ENCODE results near the gene TMEM101.
"Not testable (repeated sequence)": the region's sequence is repeated elsewhere in the genome, so short reads cannot be mapped to it uniquely, and the experiment has no call there.

The TMEM101 gene

DNA sequence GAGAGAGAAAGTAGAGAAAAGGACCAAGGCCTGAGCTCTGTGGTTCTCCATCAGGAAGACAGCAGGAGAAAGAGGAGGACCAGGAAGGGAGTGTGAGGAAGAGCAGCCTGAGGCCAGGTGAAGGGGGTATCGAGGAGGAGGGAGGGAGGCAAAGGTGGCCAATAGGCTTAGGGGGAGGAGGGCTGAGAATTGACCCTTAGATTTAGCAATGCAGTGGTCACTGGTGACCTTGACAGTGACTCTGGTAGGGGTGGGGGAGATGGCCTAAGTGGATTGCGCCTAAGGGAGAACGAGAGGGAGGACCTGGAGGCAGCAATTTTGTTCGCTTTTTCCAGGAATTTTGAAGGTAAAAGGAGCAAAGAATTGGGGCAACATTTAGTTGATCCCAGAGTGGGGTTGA is 15.7 kb downstream of the TMEM101 start:
- DNase-seq, result no peak

DNA sequence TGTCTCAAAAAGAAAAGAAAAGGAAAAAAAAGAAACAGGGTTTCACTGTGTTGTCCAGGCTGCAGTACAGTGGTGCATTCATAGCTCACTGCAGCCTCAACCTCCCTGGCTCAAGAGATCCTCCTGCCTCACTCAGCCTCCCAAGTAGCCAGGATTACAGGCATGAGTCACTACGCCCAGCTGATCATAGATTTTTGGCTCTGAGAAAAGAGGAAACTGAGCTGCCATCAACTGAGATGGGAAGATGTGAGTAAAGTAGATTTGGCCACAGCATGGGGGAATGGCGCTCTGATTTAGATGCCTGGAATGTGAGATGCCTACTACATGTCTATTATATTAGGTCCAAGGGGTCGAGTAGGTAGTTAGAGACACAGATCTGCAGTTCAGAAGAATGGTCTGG is 16.2 kb downstream of the TMEM101 start:
- DNase-seq, result no peak

DNA sequence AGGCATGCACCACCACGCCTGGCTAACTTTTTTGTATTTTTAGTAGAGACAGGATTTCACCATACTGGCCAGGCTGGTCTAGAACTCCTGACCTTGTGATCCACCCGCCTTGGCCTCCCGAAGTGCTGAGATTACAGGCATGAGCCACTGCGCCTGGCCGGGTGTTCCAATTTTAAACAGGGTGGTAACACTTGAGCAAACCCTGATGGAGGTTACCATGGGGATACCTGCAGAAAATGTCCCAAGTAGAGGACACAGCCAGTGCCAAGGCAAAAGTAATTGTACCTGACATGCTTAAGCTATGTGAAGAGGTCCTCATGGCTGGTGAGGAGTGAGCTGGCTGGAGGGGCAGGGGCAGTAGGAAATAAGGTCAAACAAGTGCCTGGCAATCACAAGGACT is 17.6 kb downstream of the TMEM101 start:
- not testable (repeated sequence) for DNase-seq

DNA sequence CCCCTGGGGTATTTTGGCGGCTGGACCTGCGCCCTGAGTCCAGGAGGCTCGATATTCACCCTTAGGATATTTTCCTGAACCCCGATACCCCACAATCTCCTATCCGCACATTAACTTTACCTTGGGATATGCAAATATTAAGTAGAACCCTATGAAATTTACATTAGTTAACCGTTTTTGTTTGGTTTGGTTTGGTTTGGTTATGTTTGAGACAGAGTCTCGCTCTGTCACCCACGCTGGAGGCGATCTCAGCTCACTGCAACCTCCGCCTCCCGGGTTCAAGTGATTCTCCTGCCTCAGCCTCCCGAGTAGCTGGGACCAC is 19.7 kb downstream of the TMEM101 start:
- no peak for DNase-seq

DNA sequence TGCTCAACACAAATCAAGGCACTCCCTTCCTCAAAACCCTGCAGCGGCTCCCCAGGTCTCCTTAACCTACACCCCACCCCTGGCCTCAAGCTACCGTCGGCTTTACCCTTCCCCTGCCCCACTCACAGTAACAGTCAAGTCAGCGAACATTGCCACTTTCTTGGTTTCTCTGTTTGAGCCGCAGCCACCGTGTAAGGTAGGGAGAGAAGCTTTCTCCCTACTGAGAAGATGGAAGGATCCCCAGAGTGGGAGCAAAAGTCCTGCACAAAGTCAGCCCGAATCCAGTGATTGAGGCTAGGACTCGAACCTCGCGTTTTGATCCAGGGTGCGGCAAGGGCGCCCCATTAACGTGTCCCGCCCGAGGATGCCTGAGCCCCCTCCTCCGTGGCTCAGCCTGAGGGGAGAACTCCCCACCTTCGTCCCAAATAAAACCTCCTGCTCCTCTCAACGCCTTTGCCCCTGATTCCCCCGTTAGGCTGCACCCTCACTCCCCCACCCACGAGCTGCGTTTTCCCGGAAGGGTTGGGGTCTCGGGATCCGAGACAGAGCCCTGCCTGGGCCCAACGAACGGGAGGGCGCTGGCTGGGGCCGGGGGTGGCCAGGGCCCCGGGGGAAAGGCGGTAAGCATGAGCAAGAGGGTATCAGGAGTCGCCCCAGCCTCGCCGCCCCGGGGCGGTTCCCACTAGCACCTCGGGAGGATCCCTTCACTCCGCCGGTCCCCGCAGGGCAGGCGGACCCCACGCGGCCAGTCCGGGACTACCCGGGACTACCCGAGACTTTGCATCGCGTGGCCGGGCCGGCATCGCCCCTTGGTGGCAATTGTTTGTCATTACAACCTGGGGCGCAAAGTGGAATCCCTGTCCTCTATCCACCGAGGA is 20.3 kb downstream of the TMEM101 start:
- peak; percentile 44 for DNase-seq

DNA sequence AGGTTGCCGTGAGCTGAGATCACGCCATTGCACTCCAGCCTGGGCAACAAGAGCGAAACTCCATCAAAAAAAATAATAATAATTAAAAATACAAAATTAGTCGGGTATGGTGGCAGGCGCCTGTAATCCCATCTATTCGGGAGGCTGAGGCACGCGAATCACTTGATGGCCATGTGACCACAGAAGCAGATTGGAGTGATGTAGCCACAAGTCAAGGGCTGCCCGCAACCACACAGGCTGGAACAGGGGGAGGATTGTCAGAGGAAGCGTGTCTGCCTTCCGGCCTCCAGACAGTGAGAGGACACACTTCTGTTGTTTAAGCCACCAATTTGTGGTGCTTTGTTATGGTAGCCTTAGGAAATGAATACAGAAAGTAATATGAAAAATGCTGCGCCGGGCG is 22.1 kb downstream of the TMEM101 start:
- no peak for DNase-seq

DNA sequence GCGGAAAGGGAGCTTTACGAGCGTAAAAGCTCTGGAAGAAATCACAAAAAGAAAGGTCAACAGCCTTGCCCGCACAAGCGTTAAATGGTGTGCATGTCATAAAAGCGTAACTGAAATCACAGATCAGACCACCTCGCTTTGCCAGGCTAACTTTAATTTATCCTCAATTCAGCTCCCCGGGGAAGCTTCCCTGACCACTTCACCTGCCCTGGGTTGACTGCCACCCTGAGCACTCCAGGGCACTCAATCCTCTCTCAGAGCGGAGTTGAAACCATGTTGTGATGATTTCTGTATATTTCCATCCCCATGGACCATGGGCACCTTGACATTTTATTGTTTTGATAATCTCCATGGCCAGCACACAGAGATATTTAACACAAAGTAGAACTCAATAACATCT is 26.5 kb downstream of the TMEM101 start:
- no peak for DNase-seq

DNA sequence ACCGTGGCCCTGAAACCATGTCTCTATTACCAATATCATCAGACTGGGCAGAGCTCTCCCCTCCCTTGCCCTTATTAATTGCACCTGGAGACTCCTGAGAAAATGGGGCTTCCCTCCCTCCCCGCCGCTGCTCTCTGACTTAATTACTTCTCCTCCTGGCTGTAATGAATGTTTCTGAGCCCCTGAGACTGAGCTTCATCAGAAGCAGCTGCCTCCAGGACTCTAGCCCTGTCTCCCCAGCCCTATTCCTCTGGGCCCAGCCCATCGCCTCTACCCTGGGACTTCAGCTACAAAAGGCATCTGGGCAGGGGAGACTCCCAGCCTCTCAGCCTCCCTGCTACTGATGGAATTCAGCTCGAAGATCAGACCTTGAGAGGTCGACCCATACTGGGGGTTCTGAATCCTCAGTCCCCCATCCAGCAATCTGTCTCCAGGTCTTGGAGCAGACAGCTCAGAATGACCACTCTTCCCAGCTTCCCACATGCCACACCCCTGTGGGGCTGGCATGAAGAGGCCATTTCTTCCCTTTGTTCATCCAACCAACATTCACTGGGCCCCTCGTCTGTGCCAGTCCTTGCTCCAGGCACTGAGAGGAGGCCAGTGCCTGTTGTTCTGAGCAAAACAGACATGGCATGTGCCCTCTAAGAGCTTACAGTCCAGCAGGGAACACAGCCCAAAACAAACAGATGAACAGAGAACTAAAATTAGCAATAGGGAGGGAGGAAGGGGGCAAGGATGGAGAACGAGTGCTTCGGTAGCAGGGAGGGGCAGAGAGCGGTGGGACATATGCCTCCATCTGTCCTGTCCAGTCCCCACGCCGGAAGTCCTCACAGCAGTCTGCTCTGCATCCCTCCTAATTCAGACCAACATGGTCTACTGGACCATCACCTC is 27.4 kb downstream of the TMEM101 start:
- DNase-seq, result no peak

DNA sequence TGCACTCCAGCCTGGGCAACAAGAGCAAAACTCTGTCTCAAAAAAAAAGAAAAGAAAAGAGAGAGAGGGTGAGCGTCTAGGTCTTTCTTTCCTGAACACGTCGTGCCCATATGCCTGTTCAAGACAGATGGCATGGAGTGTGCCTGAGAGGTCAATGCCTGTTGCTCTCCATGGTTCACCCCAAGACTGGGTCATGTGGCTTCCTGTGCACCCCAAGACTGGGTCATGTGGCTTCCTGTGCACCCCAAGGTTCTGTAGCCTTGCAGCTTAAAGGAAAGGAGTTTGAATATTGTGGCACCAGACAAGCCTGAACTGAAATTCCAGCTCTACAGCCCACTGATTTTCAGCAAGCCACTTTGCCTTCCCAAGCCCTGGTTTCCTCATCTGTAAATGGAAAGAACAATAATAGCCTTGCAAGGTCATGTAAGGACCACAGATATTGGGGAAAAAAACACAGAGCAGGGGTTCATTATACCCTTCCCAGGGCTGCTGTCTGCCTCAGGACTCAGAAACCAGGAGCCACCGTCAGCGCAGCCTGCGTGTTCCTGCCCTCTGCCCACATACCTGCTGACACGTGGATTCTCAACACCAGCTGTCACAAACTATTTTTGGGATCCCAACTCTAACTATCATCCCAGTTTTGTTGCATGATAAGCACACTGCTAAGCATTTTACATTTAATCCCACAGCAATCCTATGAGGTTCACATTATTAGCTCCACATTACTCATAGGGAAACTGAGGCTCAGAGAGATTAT is 28.4 kb downstream of the TMEM101 start:
- DNase-seq, result no peak

DNA sequence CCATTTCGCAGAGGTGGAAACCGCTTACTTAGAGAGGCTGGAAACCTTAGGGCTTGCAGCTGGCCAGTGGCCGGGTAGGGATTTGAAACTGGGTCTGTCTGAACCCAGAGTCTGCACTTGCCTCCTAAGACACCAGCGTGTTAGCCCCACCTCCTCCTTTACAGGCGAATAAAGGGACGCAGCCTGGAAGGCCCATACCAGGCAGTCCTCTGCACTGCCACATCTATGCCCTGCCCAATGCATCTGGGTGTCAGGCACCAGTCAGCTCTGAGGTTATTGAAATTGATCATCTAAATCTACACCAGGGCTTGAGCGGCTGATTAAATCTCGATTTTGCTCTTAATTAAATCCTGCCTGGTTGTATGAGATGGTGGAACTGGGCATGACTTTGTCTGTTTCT is 30.2 kb downstream of the TMEM101 start:
- DNase-seq, result no peak

DNA sequence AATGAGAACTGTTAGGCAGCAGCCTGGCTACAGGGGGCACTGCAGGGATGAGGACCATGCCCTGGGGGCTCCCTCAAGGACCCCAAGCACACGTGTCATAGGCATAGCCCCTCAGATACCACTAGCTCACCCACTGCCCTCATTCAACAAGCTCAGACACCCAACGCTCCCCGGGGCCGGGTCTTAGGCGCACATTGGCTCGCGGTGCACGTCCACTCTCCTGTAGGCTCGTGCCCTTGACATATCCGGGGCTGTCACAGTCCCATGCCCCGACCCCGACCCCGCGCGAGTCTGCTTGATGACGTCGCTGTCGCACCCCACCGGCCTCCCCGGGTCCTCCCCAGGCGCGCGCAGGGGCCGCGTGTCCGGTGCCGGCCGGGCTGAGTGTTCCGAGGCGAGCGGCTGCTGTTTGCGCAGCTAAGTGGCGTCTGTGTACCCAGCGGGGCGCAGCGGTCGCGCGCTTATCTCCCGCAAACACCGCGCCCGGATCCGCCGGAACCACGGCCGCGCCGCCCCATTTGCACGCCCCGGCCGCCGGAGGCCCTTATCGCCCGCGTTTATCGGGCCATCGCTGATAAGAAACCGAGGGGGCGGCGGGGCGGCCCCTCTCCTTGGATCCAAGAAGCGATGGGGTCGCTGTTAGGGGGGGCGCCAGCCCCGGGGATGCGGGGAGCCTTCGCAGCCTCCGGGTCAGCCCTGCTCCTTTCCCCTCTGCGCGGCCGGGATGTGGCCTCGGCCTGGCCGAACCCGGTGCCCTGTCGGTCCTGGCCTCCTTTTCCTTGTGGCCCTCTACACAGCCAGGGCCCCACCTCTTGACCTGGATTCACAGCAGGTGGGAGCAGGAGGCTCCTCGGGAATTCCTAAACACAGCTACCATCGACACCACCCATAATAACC is 31.0 kb downstream of the TMEM101 start:
- DNase-seq, result no peak

DNA sequence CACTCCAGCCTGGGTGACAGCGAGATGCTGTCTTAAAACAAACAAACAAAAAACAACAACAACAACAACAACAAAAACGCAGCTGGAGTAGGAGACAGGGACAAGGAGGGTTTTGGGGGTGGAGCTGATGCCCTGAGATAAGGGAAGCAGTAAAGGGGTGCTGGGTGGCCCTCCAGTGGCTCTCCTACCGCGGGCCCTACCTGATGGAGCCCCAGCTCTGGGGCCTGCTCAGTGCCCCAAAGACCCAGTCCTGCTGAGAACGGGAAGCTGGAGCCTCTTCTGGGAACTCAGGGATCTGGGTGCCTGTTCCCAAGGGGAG is 31.6 kb downstream of the TMEM101 start:
- DNase-seq, result no peak

DNA sequence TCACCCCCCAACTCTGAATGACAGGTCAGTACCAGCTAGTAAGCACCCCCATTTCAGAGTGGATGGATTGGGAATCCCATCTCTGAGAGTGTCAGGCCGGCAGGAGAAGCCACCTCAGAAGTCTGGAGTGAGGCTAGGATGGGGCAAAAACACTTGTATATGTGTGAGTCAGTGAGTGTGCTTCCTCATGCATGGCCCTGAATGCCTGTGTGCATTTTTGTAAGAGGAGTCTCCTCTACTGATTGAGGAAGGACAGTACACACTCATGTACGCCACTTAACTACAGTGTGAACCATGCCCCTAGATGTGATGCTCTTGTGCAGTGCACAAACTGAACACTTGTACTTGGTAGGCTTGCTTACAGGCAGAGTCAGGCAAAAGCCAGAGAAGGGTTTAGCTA is 32.6 kb downstream of the TMEM101 start:
- DNase-seq, result no peak

DNA sequence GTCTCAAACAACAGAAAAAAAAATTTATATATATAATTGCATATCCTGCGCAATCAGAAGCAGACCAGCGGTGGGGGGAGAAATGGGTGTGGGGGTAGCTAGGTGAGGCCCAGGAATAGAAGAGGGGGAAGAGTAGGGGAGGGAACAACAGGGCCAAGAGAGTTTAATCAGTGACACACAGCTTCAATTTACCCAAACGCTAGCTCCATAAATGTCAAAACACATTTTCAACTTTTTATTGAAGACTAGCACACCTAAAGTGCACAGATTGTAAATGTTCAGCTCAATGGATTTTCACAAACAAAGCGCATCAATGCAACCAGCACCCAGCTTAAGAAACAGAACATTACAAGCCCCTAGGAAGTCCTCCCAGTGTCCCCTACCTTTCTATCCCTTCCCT is 35.1 kb downstream of the TMEM101 start:
- DNase-seq, result no peak

DNA sequence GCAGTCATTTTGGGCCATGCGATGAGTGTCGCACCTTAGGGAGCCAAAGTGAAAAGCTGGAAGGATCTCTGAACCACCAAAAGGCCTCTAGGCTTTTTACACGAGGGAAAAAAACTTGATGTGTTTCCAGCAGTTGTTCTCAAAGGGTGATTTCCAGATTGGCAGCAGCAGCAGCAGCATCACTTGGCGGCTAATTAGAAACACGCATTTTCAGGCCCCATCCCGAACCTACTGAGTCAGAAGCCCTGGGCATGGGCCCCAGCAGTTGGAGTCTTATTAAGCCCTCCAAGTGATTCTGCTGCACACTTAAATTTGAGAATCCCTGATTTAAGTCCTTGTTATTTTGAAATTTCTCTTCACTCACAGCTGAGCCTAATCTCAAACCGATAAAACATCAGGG is 35.8 kb downstream of the TMEM101 start:
- DNase-seq, result no peak

DNA sequence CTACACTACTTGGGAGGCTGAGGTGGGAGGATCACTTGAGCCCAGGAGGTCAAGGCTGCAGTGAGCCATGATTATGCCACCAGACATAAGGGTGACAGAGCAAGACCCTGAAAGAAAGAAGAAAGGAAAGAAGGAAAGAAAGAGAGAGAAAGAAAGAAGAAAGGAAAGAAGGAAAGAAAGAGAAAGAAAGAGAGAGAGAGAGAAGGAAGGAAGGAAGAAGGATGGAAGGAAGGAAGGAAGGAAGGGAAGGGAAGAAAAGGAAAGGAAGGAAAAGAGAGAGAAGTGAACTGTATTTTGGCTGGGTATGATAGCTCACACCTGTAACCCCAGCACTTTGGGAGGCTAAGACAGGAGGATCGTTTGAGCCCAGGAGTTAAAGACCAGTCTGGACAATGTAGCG is 36.7 kb downstream of the TMEM101 start:
- no peak for DNase-seq

DNA sequence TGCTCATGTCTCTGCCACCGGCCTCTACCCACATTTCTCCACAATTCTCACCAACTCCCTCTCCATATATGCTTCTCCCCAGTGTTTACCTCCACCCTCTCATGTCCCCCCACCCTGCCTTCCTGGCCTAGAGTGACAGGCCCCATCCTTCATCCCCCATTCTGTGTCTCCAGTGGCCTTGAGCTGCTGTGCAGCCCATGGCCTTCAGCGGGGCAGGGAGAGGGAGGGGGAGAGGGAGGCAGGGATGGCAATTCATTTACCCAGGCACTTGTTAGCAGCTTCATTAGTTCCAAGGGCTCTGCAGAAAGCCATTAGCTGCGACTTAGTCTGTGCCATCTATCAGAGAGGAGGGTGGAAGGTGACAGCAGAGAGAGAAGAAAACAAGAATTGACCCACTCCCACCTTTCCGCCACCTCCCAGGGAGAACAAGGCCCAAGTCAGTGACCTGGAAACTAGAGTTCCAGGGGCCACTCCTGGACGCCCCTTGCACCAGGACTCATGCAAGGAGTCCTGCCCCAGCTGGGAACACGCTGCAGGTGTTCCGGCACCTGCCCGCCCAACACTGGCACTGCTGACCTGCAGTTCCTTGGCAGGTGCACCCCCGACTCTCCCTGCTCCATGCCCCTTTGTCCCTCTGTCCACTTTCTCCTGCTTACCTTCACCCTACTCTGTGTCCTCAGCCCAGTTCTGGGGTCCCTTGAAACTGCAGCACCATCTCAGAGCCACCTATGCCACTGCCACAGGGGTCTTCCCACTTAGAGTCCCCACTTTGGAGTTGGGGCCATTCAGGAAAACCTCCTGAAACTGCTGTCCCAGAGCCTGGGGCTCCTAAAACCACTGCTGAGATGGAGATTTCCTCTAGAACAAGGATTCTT is 37.6 kb downstream of the TMEM101 start:
- DNase-seq, result no peak

DNA sequence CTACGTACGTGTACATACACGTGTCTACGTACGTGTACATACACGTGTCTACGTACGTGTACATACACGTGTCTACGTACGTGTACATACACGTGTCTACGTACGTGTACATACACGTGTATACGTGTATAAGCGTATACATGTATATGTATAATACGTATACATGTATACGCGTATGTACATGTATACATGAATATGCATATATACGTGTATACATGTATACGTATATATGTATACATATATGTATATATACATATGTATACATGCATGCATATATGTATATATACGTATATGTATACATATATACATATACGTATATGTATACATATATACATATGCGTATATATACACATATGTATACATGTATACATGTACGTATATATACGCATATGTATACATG is 38.9 kb downstream of the TMEM101 start:
- DNase-seq, result no peak

DNA sequence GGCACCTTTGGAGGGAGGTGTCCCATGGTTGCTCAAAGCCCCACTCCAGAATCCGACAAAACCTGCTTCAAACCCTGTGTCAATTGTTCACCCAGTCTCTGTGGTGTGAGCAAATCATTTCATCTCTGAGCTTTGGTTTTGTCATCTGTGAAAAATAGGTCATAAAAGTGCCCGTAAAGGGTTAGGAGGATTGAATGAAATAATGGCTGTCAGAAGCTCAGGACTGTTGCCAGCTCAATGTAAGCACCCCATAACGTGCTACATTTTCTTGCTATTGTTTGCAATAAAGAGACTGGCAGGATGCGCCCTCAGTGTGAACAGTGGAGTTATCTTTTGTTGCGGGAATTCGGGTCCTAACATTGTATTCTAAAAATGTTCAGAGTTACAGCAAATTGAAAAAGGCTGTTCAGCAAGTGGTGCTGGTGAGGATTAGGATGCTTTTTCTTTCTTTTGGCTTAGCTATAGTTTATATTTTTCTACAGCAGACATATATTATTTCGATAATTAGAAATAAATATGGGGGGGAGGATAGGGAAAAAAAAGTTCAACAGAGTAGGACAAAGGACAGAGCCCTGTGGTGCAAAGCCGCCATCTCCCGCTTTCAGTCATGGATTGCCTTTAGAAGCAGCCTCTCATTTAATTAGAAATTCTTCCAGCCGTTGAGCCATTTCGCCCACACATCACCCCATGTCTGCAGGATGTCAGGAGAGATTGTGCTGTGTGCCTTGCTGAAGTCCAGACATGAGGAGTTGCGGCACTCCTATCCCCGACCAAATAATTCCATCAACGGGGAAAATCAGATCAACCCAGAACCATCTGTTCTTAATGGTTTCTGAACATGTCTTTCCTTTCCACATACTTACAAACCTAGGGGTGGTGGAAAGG is 40.1 kb downstream of the TMEM101 start:
- no peak for DNase-seq

DNA sequence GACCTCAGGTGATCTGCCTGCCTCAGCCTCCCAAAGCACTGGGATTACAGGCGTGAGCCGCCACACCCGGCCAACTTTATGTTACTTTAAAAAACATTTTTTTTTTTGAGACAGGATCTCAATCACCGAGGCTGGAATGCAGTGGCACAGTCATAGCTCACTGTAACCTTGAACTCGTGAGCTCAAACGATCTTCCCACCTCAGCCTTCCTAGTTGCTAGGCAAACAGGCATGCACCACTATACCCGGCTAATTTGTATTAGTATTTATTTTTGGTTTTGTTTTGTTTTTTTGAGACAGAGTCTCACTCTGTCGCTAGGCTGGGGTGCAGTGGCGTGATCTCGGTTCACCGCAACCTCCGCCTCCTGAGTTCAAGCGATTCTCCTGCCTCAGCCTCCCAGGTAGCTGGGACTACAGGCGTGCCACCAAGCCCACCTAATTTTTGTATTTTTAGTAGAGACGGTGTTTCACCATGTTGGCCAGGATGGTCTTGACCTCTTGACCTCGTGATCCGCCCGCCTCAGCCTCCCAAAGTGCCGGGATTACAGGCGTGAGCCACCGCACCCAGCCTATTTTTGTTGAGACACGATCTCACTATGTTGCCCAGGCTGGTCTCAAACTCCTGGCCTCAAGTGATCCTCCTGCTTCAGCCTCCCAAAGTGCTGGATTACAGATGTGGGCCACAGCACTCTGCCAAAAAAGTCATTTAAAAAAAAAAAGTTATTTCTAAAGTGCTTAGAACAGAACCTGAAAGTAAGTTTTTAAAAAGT is 42.1 kb downstream of the TMEM101 start:
- not testable (repeated sequence) for DNase-seq
